Activated B cell treated with CpG ODN at 0.5 μM for 24 hours (primary cell): ENCODE results near the gene SH3D19. TPM values are rescaled to one million over a fixed set of nuclear protein-coding genes. Genes with fewer than 3 reads are reported as not detected.

Experiments
- ATAC-seq: fragments of 200-7000 bp; cut with Tn5 transposase; one replicate; pipeline ENCODE4 v1.10.0; 2021; ENCODE audit warnings: low read depth, mild to moderate bottlenecking, moderate library complexity
- CTCF ChIA-PET: fragments of 350-600 bp; sonication (Branson Sonifier 250); formaldehyde crosslinking; loops from one replicate; lab custom pipeline; 2021; ENCODE audit warnings: antibody characterized with exemption; lab: Charles Lee
- POLR2A ChIA-PET: fragments of 350-600 bp; sonication (Branson Sonifier 250); formaldehyde crosslinking; loops from one replicate; lab custom pipeline; 2021; ENCODE audit warnings: antibody characterized with exemption; lab: Charles Lee
- DNase-seq: peaks from one replicate; pipeline ENCODE4 v3.0.0; 2022
- H3K27ac Mint-ChIP-seq: one replicate; pipeline ENCODE4 v1.8.0; 2020; ENCODE audit warnings: mixed read lengths
- H3K27me3 Mint-ChIP-seq: one replicate; pipeline ENCODE4 v1.8.0; 2021; ENCODE audit warnings: mixed read lengths
- H3K36me3 Mint-ChIP-seq: one replicate; pipeline ENCODE4 v1.8.0; 2021; ENCODE audit warnings: low read depth, mixed read lengths
- H3K4me1 Mint-ChIP-seq: one replicate; pipeline ENCODE4 v1.8.0; 2021; ENCODE audit warnings: mixed read lengths
- H3K4me3 Mint-ChIP-seq: one replicate; pipeline ENCODE4 v1.8.0; 2020; ENCODE audit warnings: mild to moderate bottlenecking, mixed read lengths
- H3K9me3 Mint-ChIP-seq: one replicate; pipeline ENCODE4 v1.8.0; 2020; ENCODE audit warnings: mixed read lengths
- CTCF ChIP-seq: fragments of 200-600 bp; IDR thresholded peaks from one replicate; pipeline ENCODE4 v1.8.0; 2022; ENCODE audit warnings: antibody characterized with exemption, mild to moderate bottlenecking
- intact Hi-C: fragments of 100-400 bp; cut with micrococcal nuclease; formaldehyde crosslinking; loops from one replicate; pipeline ENCODE4 v1.15.1; 2024
- total RNA-seq: library from RNA; stranded (reverse); gene quantifications from 2 replicates; pipeline ENCODE4 v1.2.3, GENCODE V29; 2022

The SH3D19 gene
- total RNA-seq, 1 donor from 2014 or later: not detected

- H3K9me3 Mint-ChIP-seq: no peaks in the 10 kb centered on the region
- DNase-seq: no peak
- H3K36me3 Mint-ChIP-seq: no peaks in the 10 kb centered on the region
- H3K4me1 Mint-ChIP-seq: peaks cover 1% of the 10 kb centered on the region
- H3K4me3 Mint-ChIP-seq: no peak overlapping the region
- peaks cover 41% of the 10 kb centered on the region for H3K27me3 Mint-ChIP-seq
- ATAC-seq: no peak
- TF ChIP-seq CTCF: no peak
- ChIA-PET POLR2A (no interaction called here), CTCF (no interaction called here)
- no peak overlapping the region for H3K27ac Mint-ChIP-seq
- intact Hi-C loops: no loop called here
These were observed 5.9 kb downstream of the SH3D19 start for GRCh38 chr4:151319490-151319889.

- H3K4me3 Mint-ChIP-seq: no peak overlapping the region
- ATAC-seq: no peak
- ChIA-PET POLR2A (no interaction called here), CTCF (no interaction called here)
- H3K9me3 Mint-ChIP-seq: no peaks in the 10 kb centered on the region
- intact Hi-C loops: no loop called here
- H3K27ac Mint-ChIP-seq: no peak overlapping the region
- TF ChIP-seq CTCF: no peak
- H3K27me3 Mint-ChIP-seq: peaks cover 32% of the 10 kb centered on the region
- no peaks in the 10 kb centered on the region for H3K36me3 Mint-ChIP-seq
- no peaks in the 10 kb centered on the region for H3K4me1 Mint-ChIP-seq
- DNase-seq: no peak
These were observed 6.9 kb downstream of the SH3D19 start for GRCh38 chr4:151318307-151319006.

- Mint-ChIP-seq H3K4me1 (no peaks in the 10 kb centered on the region), H3K27ac (no peak overlapping the region), H3K36me3 (no peaks in the 10 kb centered on the region), H3K4me3 (no peak overlapping the region), H3K9me3 (no peaks in the 10 kb centered on the region), H3K27me3 (peaks cover 18% of the 10 kb centered on the region)
- POLR2A ChIA-PET: no interaction called here
- intact Hi-C loops: no loop called here
- TF ChIP-seq CTCF: no peak
- CTCF ChIA-PET: no interaction called here
- no peak for DNase-seq
- ATAC-seq: no peak
These were observed 8.8 kb downstream of the SH3D19 start for GRCh38 chr4:151316645-151317044.

GRCh38 chr4:151315212-151315886 lies 10.1 kb downstream of the SH3D19 start:
- Mint-ChIP-seq H3K36me3 (no peaks in the 10 kb centered on the region), H3K27me3 (peaks cover 8% of the 10 kb centered on the region), H3K4me3 (no peak overlapping the region), H3K9me3 (no peaks in the 10 kb centered on the region), H3K27ac (no peak overlapping the region), H3K4me1 (no peaks in the 10 kb centered on the region)
- CTCF ChIA-PET: no interaction called here
- no peak for DNase-seq
- ATAC-seq: no peak
- no peak for TF ChIP-seq CTCF
- POLR2A ChIA-PET: no interaction called here
- intact Hi-C loops: no loop called here

- H3K4me3 Mint-ChIP-seq: no peak overlapping the region
- no peaks in the 10 kb centered on the region for H3K36me3 Mint-ChIP-seq
- ChIA-PET CTCF (no interaction called here), POLR2A (no interaction called here)
- DNase-seq: no peak
- no peak overlapping the region for H3K27ac Mint-ChIP-seq
- H3K9me3 Mint-ChIP-seq: no peaks in the 10 kb centered on the region
- H3K27me3 Mint-ChIP-seq: peaks cover 6% of the 10 kb centered on the region
- TF ChIP-seq CTCF: no peak
- H3K4me1 Mint-ChIP-seq: no peaks in the 10 kb centered on the region
- ATAC-seq: no peak
- intact Hi-C loops: no loop called here
These were observed 10.9 kb downstream of the SH3D19 start for GRCh38 chr4:151314479-151314878.
